DOHH2 (cell line): ENCODE results near the gene HHAT.

Experiments
- H3F3A ChIP-seq: fragments of 200-600 bp; sonication (generic), shearing (Covaris generic); 2 replicates; pipeline ENCODE4 v1.6.0; 2016; ENCODE audit warnings: antibody characterized with exemption, mild to moderate bottlenecking; ENCODE audit not compliant: control insufficient read depth, insufficient read depth
- H3K27ac ChIP-seq: fragments of 200-600 bp; sonication (generic); 2 replicates; pipeline ENCODE4 v1.5.1; 2014; ENCODE audit warnings: low read depth, mild to moderate bottlenecking, low read length, moderate library complexity
- H3K27me3 ChIP-seq: fragments of 200-600 bp; sonication (generic); 2 replicates; pipeline ENCODE4 v1.6.1; 2014; ENCODE audit warnings: mild to moderate bottlenecking, low read length, mixed read lengths; ENCODE audit not compliant: control insufficient read depth
- H3K36me3 ChIP-seq: fragments of 200-600 bp; sonication (generic); 2 replicates; pipeline ENCODE4 v1.6.1; 2014; ENCODE audit warnings: mild to moderate bottlenecking, low read length, moderate library complexity, mixed read lengths; ENCODE audit not compliant: control insufficient read depth
- H3K4me1 ChIP-seq: fragments of 200-600 bp; sonication (generic); 2 replicates; pipeline ENCODE4 v1.6.1; 2014; ENCODE audit warnings: mild to moderate bottlenecking, low read length, mixed read lengths; ENCODE audit not compliant: control insufficient read depth
- H3K4me2 ChIP-seq: fragments of 200-600 bp; sonication (generic); 2 replicates; pipeline ENCODE4 v1.6.0; 2014; ENCODE audit warnings: mild to moderate bottlenecking, low read length, moderate library complexity
- H3K4me3 ChIP-seq: fragments of 200-600 bp; sonication (generic); 2 replicates; pipeline ENCODE4 v1.5.1; 2014; ENCODE audit warnings: mild to moderate bottlenecking, low read length, mixed read lengths
- H3K79me2 ChIP-seq: fragments of 200-600 bp; sonication (generic); 2 replicates; pipeline ENCODE4 v1.6.1; 2014; ENCODE audit warnings: mild to moderate bottlenecking, low read length, mixed read lengths; ENCODE audit not compliant: control insufficient read depth
- H3K9me2 ChIP-seq: fragments of 200-600 bp; sonication (generic); replicated peaks from 2 replicates; pipeline ENCODE4 v1.6.1; 2014; ENCODE audit warnings: mild to moderate bottlenecking, low read length, mixed read lengths; ENCODE audit not compliant: control insufficient read depth
- H3K9me3 ChIP-seq: fragments of 200-600 bp; sonication (generic); 2 replicates; pipeline ENCODE4 v1.6.1; 2014; ENCODE audit warnings: antibody characterized with exemption, low read length, mixed read lengths; ENCODE audit not compliant: control insufficient read depth, insufficient read depth
- H4K20me1 ChIP-seq: fragments of 200-600 bp; sonication (generic); 2 replicates; pipeline ENCODE4 v1.6.0; 2014; ENCODE audit warnings: low read depth, mild to moderate bottlenecking, antibody characterized with exemption, low read length, moderate library complexity; ENCODE audit not compliant: control insufficient read depth, insufficient read depth
- CTCF ChIP-seq: fragments of 200-600 bp; sonication (generic); IDR thresholded peaks from one replicate; pipeline ENCODE4 v1.5.1; 2014; ENCODE audit warnings: antibody characterized with exemption, mild to moderate bottlenecking, low read depth, low read length; ENCODE audit not compliant: poor library complexity, severe bottlenecking
- EZH2phosphoT487 ChIP-seq: fragments of 200-600 bp; sonication (generic); IDR thresholded peaks from 2 replicates; pipeline ENCODE4 v1.6.1; 2017; ENCODE audit warnings: borderline replicate concordance, mild to moderate bottlenecking, antibody characterized with exemption, low read length, moderate library complexity, mixed read lengths

HHAT gene

GRCh38 chr1:210332233-210332632 is 3.5 kb downstream of the HHAT start:
- TF ChIP-seq CTCF (no peak), EZH2phosphoT487 (no peak)
- Histone ChIP-seq H3K4me1 (peaks cover 31% of the 10 kb centered on the region), H3K79me2 (no peaks in the 10 kb centered on the region), H3K27me3 (peaks cover 9% of the 10 kb centered on the region; the same call in 1 of the 2 replicates), H3K27ac (no peak overlapping the region), H3K4me3 (no peak overlapping the region), H3K36me3 (no peaks in the 10 kb centered on the region), H3K9me2 (no peaks in the 10 kb centered on the region), H4K20me1 (no peaks in the 10 kb centered on the region), H3K4me2 (no peak overlapping the region), H3K9me3 (no peaks in the 10 kb centered on the region), H3F3A (0 out of 2 replicates have a peak, but pooled peaks cover 4% of the 10 kb centered on the region)

- Histone ChIP-seq H3K79me2 (no peaks in the 10 kb centered on the region), H3K27ac (no peak overlapping the region), H4K20me1 (no peaks in the 10 kb centered on the region), H3K27me3 (peaks cover 9% of the 10 kb centered on the region; the same call in 1 of the 2 replicates), H3K9me3 (no peaks in the 10 kb centered on the region), H3K36me3 (no peaks in the 10 kb centered on the region), H3K4me2 (peak overlapping the region; percentile 21; the same call in 1 of the 2 replicates), H3K4me1 (peaks cover 31% of the 10 kb centered on the region), H3K4me3 (no peak overlapping the region), H3K9me2 (no peaks in the 10 kb centered on the region), H3F3A (0 out of 2 replicates have a peak, but pooled peaks cover 4% of the 10 kb centered on the region)
- TF ChIP-seq CTCF (no peak), EZH2phosphoT487 (no peak)
These were observed 4.2 kb downstream of the HHAT start for GRCh38 chr1:210332719-210333398.

GRCh38 chr1:210335001-210335400 is 6.3 kb downstream of the HHAT start:
- Histone ChIP-seq H3K27me3 (peaks cover 13% of the 10 kb centered on the region), H3K79me2 (no peaks in the 10 kb centered on the region), H3K4me2 (no peak overlapping the region), H4K20me1 (no peaks in the 10 kb centered on the region), H3K9me2 (no peaks in the 10 kb centered on the region), H3K27ac (no peak overlapping the region), H3K4me3 (no peak overlapping the region), H3F3A (0 out of 2 replicates have a peak, but pooled peaks cover 2% of the 10 kb centered on the region), H3K9me3 (no peaks in the 10 kb centered on the region), H3K4me1 (peaks cover 17% of the 10 kb centered on the region), H3K36me3 (no peaks in the 10 kb centered on the region)
- TF ChIP-seq CTCF (no peak), EZH2phosphoT487 (no peak)
